B cell (primary cell): ENCODE results near the gene CNTNAP2. TPM values are rescaled to one million over a fixed set of nuclear protein-coding genes. Genes with fewer than 3 reads are reported as not detected.

ENCODE experiments used
- ATAC-seq: fragments of 200-7000 bp; cut with Tn5 transposase; one replicate; pipeline ENCODE4 v1.10.0; 2021; ENCODE audit warnings: low read depth, mild to moderate bottlenecking, moderate number of reproducible peaks, moderate library complexity
- CTCF ChIA-PET: fragments of 350-600 bp; sonication (Branson Sonifier 250); formaldehyde crosslinking; loops from one replicate; lab custom pipeline; 2021; ENCODE audit warnings: antibody characterized with exemption, inconsistent platforms; lab: Charles Lee
- POLR2A ChIA-PET: fragments of 350-600 bp; sonication (Branson Sonifier 250); formaldehyde crosslinking; loops from one replicate; lab custom pipeline; 2021; ENCODE audit warnings: antibody characterized with exemption; lab: Charles Lee
- DNase-seq: peaks from one replicate; pipeline ENCODE4 v3.0.0; 2013
- H2AFZ ChIP-seq: 2 replicates; pipeline ENCODE4 v1.6.1; 2012; ENCODE audit warnings: mild to moderate bottlenecking, low read depth, low read length; ENCODE audit not compliant: insufficient read depth, poor library complexity, severe bottlenecking
- H3K27ac ChIP-seq, 2 donors: 1 replicate in 1 of 2; 2 replicates in 1 of 2; pipeline ENCODE4 v1.5.1; 2012 to 2013; ENCODE audit warnings: low read length in 2 of 2, mild to moderate bottlenecking in 2 of 2, moderate library complexity in 1 of 2
- H3K27me3 ChIP-seq, 4 experiments: fragments of 200-600 bp in 1 of 4; sonication (generic) in 1 of 4; replicated peaks in 1 of 4; 1 replicate in 2 of 4; 2 replicates in 2 of 4; pipeline versions ENCODE4 v1.6.1 to v1.7.0; 2013 to 2016; ENCODE audit warnings: low read length in 3 of 4, mild to moderate bottlenecking in 2 of 4, mixed read lengths in 1 of 4, moderate library complexity in 1 of 4; ENCODE audit not compliant: insufficient read depth in 4 of 4, control insufficient read depth in 3 of 4; ENCODE audit errors: control extremely low read depth in 1 of 4
- H3K36me3 ChIP-seq, 2 experiments: replicated peaks in 1 of 2; 1 replicate in 1 of 2; 2 replicates in 1 of 2; pipeline versions ENCODE4 v1.6.1 to v1.7.1; 2013; ENCODE audit warnings: low read length in 1 of 2; ENCODE audit not compliant: insufficient read depth in 2 of 2, control insufficient read depth in 1 of 2; ENCODE audit errors: control extremely low read depth in 1 of 2, extremely low read depth in 1 of 2
- H3K4me1 ChIP-seq, 2 donors: fragments of 200-600 bp in 1 of 2; sonication (generic) in 1 of 2; 1 replicate in 1 of 2; 2 replicates in 1 of 2; pipeline versions ENCODE4 v1.5.1 to v1.6.1; 2013 to 2017; ENCODE audit warnings: low read length in 2 of 2; ENCODE audit not compliant: control insufficient read depth in 2 of 2, insufficient read depth in 2 of 2
- H3K4me2 ChIP-seq: replicated peaks from 2 replicates; pipeline ENCODE3; 2012; ENCODE audit warnings: mild to moderate bottlenecking, low read depth, low read length; ENCODE audit not compliant: poor library complexity, severe bottlenecking
- H3K4me3 ChIP-seq, 5 experiments: fragments of 200-600 bp in 1 of 5; sonication (generic) in 1 of 5; 1 replicate in 3 of 5; 2 replicates in 2 of 5; pipeline versions ENCODE4 v1.5.1 to v1.7.0; 2011 to 2016; ENCODE audit warnings: low read length in 4 of 5, mild to moderate bottlenecking in 4 of 5, low read depth in 2 of 5, control low read depth in 1 of 5, moderate library complexity in 1 of 5; ENCODE audit not compliant: insufficient read depth in 1 of 5; ENCODE audit errors: control extremely low read depth in 1 of 5, extremely low read depth in 1 of 5
- H3K79me2 ChIP-seq: fragments of 200-600 bp; sonication (generic); one replicate; pipeline ENCODE4 v1.6.0; 2016; ENCODE audit warnings: low read length; ENCODE audit not compliant: control insufficient read depth, insufficient read depth
- H3K9ac ChIP-seq: fragments of 200-600 bp; sonication (generic); 2 replicates; pipeline ENCODE4 v1.6.1; 2017; ENCODE audit warnings: mild to moderate bottlenecking, low read length, moderate library complexity
- H3K9me3 ChIP-seq, 3 donors: one replicate each; pipeline versions ENCODE4 v1.6.1 to v1.7.1; 2013; ENCODE audit warnings: low read length in 2 of 3; ENCODE audit not compliant: control insufficient read depth in 2 of 3, insufficient read depth in 1 of 3; ENCODE audit errors: control extremely low read depth in 1 of 3
- H4K20me1 ChIP-seq: 2 replicates; pipeline ENCODE4 v1.6.0; 2012; ENCODE audit warnings: mild to moderate bottlenecking, low read length; ENCODE audit not compliant: insufficient read depth, control insufficient read depth, poor library complexity, severe bottlenecking
- H3K27ac Mint-ChIP-seq: one replicate; pipeline ENCODE4 v1.8.0; 2021; ENCODE audit warnings: mixed read lengths
- H3K27me3 Mint-ChIP-seq: one replicate; pipeline ENCODE4 v1.8.0; 2021; ENCODE audit warnings: mixed read lengths
- H3K4me1 Mint-ChIP-seq: one replicate; pipeline ENCODE4 v1.8.0; 2021; ENCODE audit warnings: mixed read lengths
- H3K4me3 Mint-ChIP-seq: one replicate; pipeline ENCODE4 v1.8.0; 2021; ENCODE audit warnings: mixed read lengths
- H3K9me3 Mint-ChIP-seq: one replicate; pipeline ENCODE4 v1.8.0; 2022; ENCODE audit warnings: mixed read lengths; ENCODE audit not compliant: insufficient read depth
- EZH2 ChIP-seq: IDR thresholded peaks from 2 replicates; pipeline ENCODE4 v1.6.1; 2012; ENCODE audit warnings: borderline replicate concordance, low read depth, mild to moderate bottlenecking, moderate library complexity, low read length; ENCODE audit not compliant: insufficient read depth, poor library complexity, severe bottlenecking
- WGBS: methylation state at CpG from one replicate; pipeline ENCODE4 v1.1.5; 2013; ENCODE audit warnings: missing lambda C conversion rate; ENCODE audit not compliant: insufficient coverage; 5-methylcytosine and 5-hydroxymethylcytosine counted together
- intact Hi-C: fragments of 100-400 bp; cut with micrococcal nuclease; formaldehyde crosslinking; loops from one replicate; pipeline ENCODE4 v1.10.0; 2022
- polyA plus RNA-seq: library from polyadenylated mRNA; depleted of rRNA; stranded (reverse); fragments of >200 nt; gene quantifications from 2 replicates; pipeline ENCODE4 v1.2.3, GENCODE V29; 2012
- total RNA-seq, 2 donors: library from RNA; stranded (reverse); fragments of 120-200 nt in 1 of 2; gene quantifications; 1 replicate in 1 of 2; 2 replicates in 1 of 2; pipeline versions ENCODE4 v1.2.3 to v1.2.4, GENCODE V29; 2013 to 2022
- TF ChIP-seq, protein P1 (sequence below): fragments of 200-600 bp; IDR thresholded peaks from one replicate; pipeline ENCODE4 v1.8.0; 2022; ENCODE audit warnings: antibody characterized with exemption, mild to moderate bottlenecking

Gene CNTNAP2
- total and polyA plus RNA-seq, 2 donors (not counting 1 experiment from before 2014, with no cell fraction given), result 7.4 to 16.6 TPM

DNA sequence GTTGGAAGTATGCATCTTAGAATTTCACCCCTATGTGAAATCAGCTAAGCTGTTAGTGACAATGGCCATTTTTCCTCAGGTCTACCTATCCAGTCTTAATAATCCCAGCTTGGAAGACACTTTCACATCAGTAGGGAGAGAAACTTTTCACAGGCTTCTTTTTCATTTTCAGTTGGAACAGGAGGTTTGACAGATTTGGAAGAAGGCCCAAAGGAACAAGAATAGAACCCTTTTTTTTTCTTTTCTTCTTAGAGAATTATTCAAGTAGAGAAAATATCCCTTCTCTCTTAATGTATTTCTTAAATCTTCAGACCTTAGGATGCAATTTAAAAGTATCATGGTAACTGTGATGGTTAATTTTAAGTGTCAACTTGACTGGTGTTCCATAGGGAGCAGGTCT lies 2063.5 kb downstream of the CNTNAP2 start:
- no peak for TF ChIP-seq EZH2
- TF ChIP-seq, protein P1, sequence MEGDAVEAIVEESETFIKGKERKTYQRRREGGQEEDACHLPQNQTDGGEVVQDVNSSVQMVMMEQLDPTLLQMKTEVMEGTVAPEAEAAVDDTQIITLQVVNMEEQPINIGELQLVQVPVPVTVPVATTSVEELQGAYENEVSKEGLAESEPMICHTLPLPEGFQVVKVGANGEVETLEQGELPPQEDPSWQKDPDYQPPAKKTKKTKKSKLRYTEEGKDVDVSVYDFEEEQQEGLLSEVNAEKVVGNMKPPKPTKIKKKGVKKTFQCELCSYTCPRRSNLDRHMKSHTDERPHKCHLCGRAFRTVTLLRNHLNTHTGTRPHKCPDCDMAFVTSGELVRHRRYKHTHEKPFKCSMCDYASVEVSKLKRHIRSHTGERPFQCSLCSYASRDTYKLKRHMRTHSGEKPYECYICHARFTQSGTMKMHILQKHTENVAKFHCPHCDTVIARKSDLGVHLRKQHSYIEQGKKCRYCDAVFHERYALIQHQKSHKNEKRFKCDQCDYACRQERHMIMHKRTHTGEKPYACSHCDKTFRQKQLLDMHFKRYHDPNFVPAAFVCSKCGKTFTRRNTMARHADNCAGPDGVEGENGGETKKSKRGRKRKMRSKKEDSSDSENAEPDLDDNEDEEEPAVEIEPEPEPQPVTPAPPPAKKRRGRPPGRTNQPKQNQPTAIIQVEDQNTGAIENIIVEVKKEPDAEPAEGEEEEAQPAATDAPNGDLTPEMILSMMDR, result no peak
- H3K79me2 ChIP-seq, result no peaks in the 10 kb centered on the region

DNA sequence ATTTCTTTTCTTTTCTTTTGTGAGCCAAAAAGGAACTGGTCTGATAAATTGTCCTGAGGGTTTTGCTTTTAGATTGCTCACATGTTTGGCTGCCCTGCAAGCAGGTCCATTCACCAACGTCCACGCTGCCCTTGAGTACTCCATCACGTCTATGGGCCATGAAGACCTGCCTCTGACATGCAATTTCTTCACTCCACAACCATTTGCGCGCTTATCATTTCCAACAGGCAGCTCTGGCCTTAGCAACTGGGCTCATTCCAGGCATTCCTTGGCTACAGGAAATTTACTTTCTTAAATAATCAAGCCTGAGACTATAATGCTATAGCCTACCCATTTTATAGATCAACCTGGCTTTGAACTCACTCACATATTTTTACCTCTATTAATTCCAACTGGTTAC lies 2065.7 kb downstream of the CNTNAP2 start:
- ChIA-PET POLR2A (no interaction called here), CTCF (no interaction called here)
- 83% methylated on average over 5 of the region's 5 CpGs for WGBS

More for the DNA sequence above, 2063.5 kb downstream of the CNTNAP2 start:
- Histone ChIP-seq H3K36me3 (no peaks in the 10 kb centered on the region), H2AFZ (no peak overlapping the region), H3K27ac (no peak overlapping the region), H3K4me1 (no peaks in the 10 kb centered on the region), H3K4me2 (no peak overlapping the region), H3K9me3 (no peaks in the 10 kb centered on the region), H4K20me1 (no peaks in the 10 kb centered on the region), H3K4me3 (no peak overlapping the region), H3K27me3 (no peaks in the 10 kb centered on the region), H3K9ac (no peak overlapping the region)
- POLR2A ChIA-PET, result no interaction called here
- H3K4me1 Mint-ChIP-seq, result no peaks in the 10 kb centered on the region
- no peak for ATAC-seq
- H3K27me3 Mint-ChIP-seq, result peaks cover 18% of the 10 kb centered on the region
- no peak for DNase-seq
- H3K9me3 Mint-ChIP-seq, result no peaks in the 10 kb centered on the region
- no peak overlapping the region for H3K4me3 Mint-ChIP-seq
- CTCF ChIA-PET, result no interaction called here
- intact Hi-C loops, result no loop called here
- H3K27ac Mint-ChIP-seq, result no peak overlapping the region

More for the DNA sequence above, 2065.7 kb downstream of the CNTNAP2 start:
- Histone ChIP-seq H3K36me3 (no peaks in the 10 kb centered on the region), H3K79me2 (no peaks in the 10 kb centered on the region), H3K9ac (no peak overlapping the region), H3K27me3 (peaks cover 0 to 2% (median 0%) of the 10 kb centered on the region in 4 experiments), H3K4me1 (no peaks in the 10 kb centered on the region), H3K9me3 (no peaks in the 10 kb centered on the region), H3K4me2 (no peak overlapping the region), H3K4me3 (no peak overlapping the region), H4K20me1 (no peaks in the 10 kb centered on the region), H3K27ac (no peak overlapping the region), H2AFZ (no peak overlapping the region)
- ATAC-seq (no peak), DNase-seq (no peak)
- Mint-ChIP-seq H3K27ac (no peak overlapping the region), H3K27me3 (peaks cover 22% of the 10 kb centered on the region), H3K4me3 (no peak overlapping the region), H3K4me1 (no peaks in the 10 kb centered on the region), H3K9me3 (no peaks in the 10 kb centered on the region)
- TF ChIP-seq EZH2, result no peak
- TF ChIP-seq, protein P1, result no peak
- intact Hi-C loops, result no loop called here
